OCI-LY7 (cell line): ENCODE data around the gene MIER2. TPM values are rescaled to one million over a fixed set of nuclear protein-coding genes. Genes with fewer than 3 reads are reported as not detected.
A peak's percentile ranks its signal among the peaks of the same experiment; 100 is the strongest.
"Not testable (repeated sequence)": the region's sequence is repeated elsewhere in the genome, so short reads cannot be mapped to it uniquely, and the experiment has no call there.

Experiments
- BruUV-seq: library from RNA; stranded (reverse); fragments of 400-500 nt; replicated peaks from 2 replicates; lab custom pipeline; 2021; lab: Mats Ljungman, UMichigan
- CTCF ChIA-PET: fragments of 300-600 bp; sonication (Branson Sonifier 250); formaldehyde crosslinking; loops from one replicate; lab custom pipeline; 2022; ENCODE audit warnings: antibody characterized with exemption; ENCODE audit not compliant: unreplicated experiment; lab: Charles Lee
- POLR2A ChIA-PET: fragments of 300-600 bp; sonication (Branson Sonifier 250); formaldehyde crosslinking; loops from one replicate; lab custom pipeline; 2022; ENCODE audit warnings: antibody characterized with exemption; lab: Charles Lee
- DNase-seq: peaks from one replicate; pipeline ENCODE4 v3.0.0-alpha.2; 2015; ENCODE audit warnings: low spot score
- H2AFZ ChIP-seq: fragments of 200-600 bp; sonication (generic), shearing (Covaris generic); 2 replicates; pipeline ENCODE4 v1.6.1; 2014; ENCODE audit warnings: mild to moderate bottlenecking, antibody characterized with exemption, low read length, moderate library complexity
- H3K27ac ChIP-seq: fragments of 200-600 bp; sonication (generic); 2 replicates; pipeline ENCODE4 v1.5.1; 2014; ENCODE audit warnings: mixed run types, low read depth, mild to moderate bottlenecking, moderate library complexity, low read length, inconsistent platforms; ENCODE audit not compliant: poor library complexity, severe bottlenecking
- H3K36me3 ChIP-seq: fragments of 200-600 bp; sonication (generic); 2 replicates; pipeline ENCODE4 v1.6.1; 2014; ENCODE audit warnings: mild to moderate bottlenecking, antibody characterized with exemption, low read length, moderate library complexity, mixed read lengths; ENCODE audit not compliant: insufficient read depth
- H3K4me1 ChIP-seq: fragments of 200-600 bp; sonication (generic); 2 replicates; pipeline ENCODE4 v1.5.1; 2014; ENCODE audit warnings: mild to moderate bottlenecking, low read length; ENCODE audit not compliant: insufficient read depth, poor library complexity, severe bottlenecking
- H3K4me2 ChIP-seq: fragments of 200-600 bp; sonication (generic); 2 replicates; pipeline ENCODE4 v1.6.1; 2014; ENCODE audit warnings: mild to moderate bottlenecking, low read length
- H3K4me3 ChIP-seq: fragments of 200-600 bp; sonication (generic); 2 replicates; pipeline ENCODE4 v1.5.1; 2014; ENCODE audit warnings: mild to moderate bottlenecking, low read depth, low read length; ENCODE audit not compliant: poor library complexity, severe bottlenecking
- H3K79me2 ChIP-seq: fragments of 200-600 bp; sonication (generic); 2 replicates; pipeline ENCODE4 v1.6.1; 2016; ENCODE audit warnings: low read depth, mild to moderate bottlenecking, low read length, moderate library complexity, mixed read lengths; ENCODE audit not compliant: insufficient read depth
- H3K9me2 ChIP-seq: fragments of 200-600 bp; sonication (generic); 2 replicates; pipeline ENCODE4 v1.6.1; 2016; ENCODE audit warnings: mild to moderate bottlenecking, low read length, mixed read lengths; ENCODE audit not compliant: insufficient read depth
- H3K9me3 ChIP-seq: fragments of 200-600 bp; sonication (generic); 2 replicates; pipeline ENCODE4 v1.6.1; 2014; ENCODE audit warnings: mild to moderate bottlenecking, mixed run types, low read length, mixed read lengths
- H4K20me1 ChIP-seq: fragments of 200-600 bp; sonication (generic); 2 replicates; pipeline ENCODE4 v1.6.1; 2014; ENCODE audit warnings: mild to moderate bottlenecking, antibody characterized with exemption, low read length, moderate library complexity, mixed read lengths; ENCODE audit not compliant: insufficient read depth
- CTCF ChIP-seq: fragments of 200-600 bp; sonication (generic); conservative IDR thresholded peaks from 2 replicates; pipeline ENCODE4 v1.5.1; 2014; ENCODE audit warnings: mild to moderate bottlenecking, antibody characterized with exemption, low read length, moderate library complexity, mixed read lengths
- EZH2phosphoT487 ChIP-seq: fragments of 200-600 bp; sonication (generic); IDR thresholded peaks from 2 replicates; pipeline ENCODE4 v1.6.1; 2018; ENCODE audit warnings: low read depth, borderline replicate concordance, mild to moderate bottlenecking, mixed run types, antibody characterized with exemption, low read length, moderate library complexity, mixed read lengths
- intact Hi-C: fragments of 100-400 bp; cut with micrococcal nuclease; formaldehyde crosslinking; loops from one replicate; pipeline ENCODE4 v1.10.0; 2022; ENCODE audit not compliant: unreplicated experiment
- total RNA-seq, 2 experiments: library from RNA; depleted of rRNA in 1 of 2; stranded (reverse); fragments of >200 nt in 1 of 2; shearing (Covaris generic) in 1 of 2; gene quantifications; 2 replicates each; pipeline ENCODE4 v1.2.3, GENCODE V29; 2014 to 2022

The MIER2 gene
- total RNA-seq, 2 experiments from 2014 or later, result 29.1 to 30.2 TPM

GRCh38 chr19:387777-388176, 43.2 kb upstream of the MIER2 start:
- DNase-seq, result no peak
- ChIA-PET CTCF (no interaction called here), POLR2A (no interaction called here)
- TF ChIP-seq CTCF, result no peak
- TF ChIP-seq EZH2phosphoT487, result no peak
- Histone ChIP-seq H3K9me3 (no peaks in the 10 kb centered on the region; the same call in 1 of the 2 replicates), H4K20me1 (no peaks in the 10 kb centered on the region), H3K36me3 (no peaks in the 10 kb centered on the region), H3K4me1 (peaks cover 29% of the 10 kb centered on the region), H3K4me3 (no peak overlapping the region), H3K27ac (no peak overlapping the region), H3K79me2 (no peaks in the 10 kb centered on the region), H3K9me2 (no peaks in the 10 kb centered on the region), H3K4me2 (no peak overlapping the region), H2AFZ (no peak overlapping the region)
- BruUV-seq, result no TSS peak
- intact Hi-C loops, result no loop called here

- H3K9me2 ChIP-seq, H3K27ac ChIP-seq, H4K20me1 ChIP-seq, H2AFZ ChIP-seq, H3K4me2 ChIP-seq, BruUV-seq, H3K36me3 ChIP-seq, POLR2A ChIA-PET, H3K4me3 ChIP-seq, H3K9me3 ChIP-seq, DNase-seq, H3K79me2 ChIP-seq, CTCF ChIA-PET, intact Hi-C loops: not testable (repeated sequence)
- peaks cover 36% of the 10 kb centered on the region for H3K4me1 ChIP-seq
Measured at GRCh38 chr19:386632-387301, 42.2 kb upstream of the MIER2 start.

DNA sequence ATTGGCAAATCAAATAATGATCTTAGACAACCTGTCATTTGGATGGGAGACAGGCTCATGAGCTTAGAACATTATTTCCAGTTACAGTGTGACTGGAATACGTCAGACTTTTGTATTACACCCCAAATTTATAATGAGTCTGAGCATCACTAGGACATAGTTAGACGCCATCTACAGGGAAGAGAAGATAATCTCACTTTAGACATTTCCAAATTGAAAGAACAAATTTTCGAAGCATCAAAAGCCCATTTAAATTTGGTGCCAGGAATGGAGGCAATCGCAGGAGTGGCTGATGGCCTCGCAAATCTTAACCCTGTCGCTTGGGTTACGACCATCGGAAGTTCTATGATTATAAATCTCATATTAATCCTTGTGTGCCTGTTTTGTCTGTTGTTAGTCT, 41.6 kb upstream of the MIER2 start:
- H3K4me1 ChIP-seq, result peaks cover 37% of the 10 kb centered on the region
- H3K79me2 ChIP-seq, H3K36me3 ChIP-seq, BruUV-seq, H2AFZ ChIP-seq, H4K20me1 ChIP-seq, CTCF ChIA-PET, H3K9me2 ChIP-seq, H3K4me3 ChIP-seq, H3K9me3 ChIP-seq, H3K27ac ChIP-seq, H3K4me2 ChIP-seq, DNase-seq, intact Hi-C loops, POLR2A ChIA-PET: not testable (repeated sequence)
- TF ChIP-seq CTCF, result peak; percentile 55
